WTC11 (cell line): Measurements from ENCODE around the gene RNF38. TPM values are rescaled to one million over a fixed set of nuclear protein-coding genes. Genes with fewer than 3 reads are reported as not detected.

Source experiments
- ATAC-seq: fragments of 200-7000 bp; cut with Tn5 transposase; 2 replicates; pipeline ENCODE4 v1.10.0; 2021; ENCODE audit warnings: mild to moderate bottlenecking, moderate library complexity
- CTCF ChIA-PET: fragments of 300-600 bp; sonication (Branson Sonifier 250); formaldehyde crosslinking; loops from one replicate; lab custom pipeline; 2021; ENCODE audit warnings: antibody characterized with exemption; lab: Charles Lee
- POLR2A ChIA-PET: fragments of 350-600 bp; sonication (Branson Sonifier 250); formaldehyde crosslinking; loops from one replicate; lab custom pipeline; 2021; ENCODE audit warnings: antibody characterized with exemption; lab: Charles Lee
- DNase-seq: peaks from one replicate; pipeline ENCODE4 v3.0.0; 2021; ENCODE audit warnings: low spot score
- H3K27ac Mint-ChIP-seq: 2 replicates; pipeline ENCODE4 v1.8.0; 2021; ENCODE audit warnings: mixed read lengths
- H3K27me3 Mint-ChIP-seq: 2 replicates; pipeline ENCODE4 v1.8.0; 2021; ENCODE audit warnings: low read depth, mild to moderate bottlenecking, moderate library complexity, mixed read lengths
- H3K36me3 Mint-ChIP-seq: 2 replicates; pipeline ENCODE4 v1.8.0; 2021; ENCODE audit warnings: mixed read lengths
- H3K4me1 Mint-ChIP-seq: 2 replicates; pipeline ENCODE4 v1.8.0; 2022; ENCODE audit warnings: mixed read lengths
- H3K4me3 Mint-ChIP-seq: 2 replicates; pipeline ENCODE4 v1.8.0; 2021; ENCODE audit warnings: mild to moderate bottlenecking, moderate library complexity, mixed read lengths
- H3K9me3 Mint-ChIP-seq: 2 replicates; pipeline ENCODE4 v1.8.0; 2021; ENCODE audit warnings: mixed read lengths
- FOXP1 ChIP-seq: sonication (generic); formaldehyde crosslinking; IDR thresholded peaks from 2 replicates; pipeline ENCODE4 v1.8.0; 2022; ENCODE audit warnings: missing genetic modification reagents, mild to moderate bottlenecking, moderate library complexity, borderline replicate concordance
- FOXP4 ChIP-seq: sonication (generic); formaldehyde crosslinking; IDR thresholded peaks from 2 replicates; pipeline ENCODE4 v1.8.0; 2022; ENCODE audit warnings: mild to moderate bottlenecking, missing genetic modification reagents
- MAX ChIP-seq: sonication (generic); formaldehyde crosslinking; IDR thresholded peaks from 2 replicates; pipeline ENCODE4 v1.8.0; 2022; ENCODE audit warnings: mild to moderate bottlenecking, missing genetic modification reagents
- MXD4 ChIP-seq: fragments of 250-450 bp; sonication (Bioruptor Pico); IDR thresholded peaks from 2 replicates; pipeline ENCODE4 v1.8.0; 2021; ENCODE audit warnings: mild to moderate bottlenecking, moderate library complexity, borderline replicate concordance
- MYBL2 ChIP-seq: sonication (generic); formaldehyde crosslinking; IDR thresholded peaks from 2 replicates; pipeline ENCODE4 v1.8.1; 2023; ENCODE audit warnings: mild to moderate bottlenecking, moderate library complexity, missing genetic modification reagents
- NFE2L1 ChIP-seq: sonication (generic); formaldehyde crosslinking; IDR thresholded peaks from 2 replicates; pipeline ENCODE4 v1.8.1; 2023; ENCODE audit warnings: missing genetic modification reagents
- NR2C2 ChIP-seq: sonication (generic); formaldehyde crosslinking; IDR thresholded peaks from 2 replicates; pipeline ENCODE4 v1.8.0; 2022; ENCODE audit warnings: mild to moderate bottlenecking, missing genetic modification reagents
- NR3C1 ChIP-seq: sonication (generic); formaldehyde crosslinking; conservative IDR thresholded peaks from 2 replicates; pipeline ENCODE4 v1.8.1; 2023; ENCODE audit warnings: low read depth, mild to moderate bottlenecking, missing genetic modification reagents
- SOX15 ChIP-seq: fragments of 250-450 bp; sonication (Bioruptor Pico); IDR thresholded peaks from 2 replicates; pipeline ENCODE4 v1.9.0; 2021; ENCODE audit warnings: mild to moderate bottlenecking
- TEAD4 ChIP-seq: sonication (generic); formaldehyde crosslinking; IDR thresholded peaks from 2 replicates; pipeline ENCODE4 v1.8.0; 2022; ENCODE audit warnings: mild to moderate bottlenecking, missing genetic modification reagents
- TP53 ChIP-seq: sonication (generic); formaldehyde crosslinking; IDR thresholded peaks from 2 replicates; pipeline ENCODE4 v1.8.1; 2023; ENCODE audit warnings: mild to moderate bottlenecking, missing genetic modification reagents
- ZNF121 ChIP-seq: sonication (generic); formaldehyde crosslinking; IDR thresholded peaks from 2 replicates; pipeline ENCODE4 v1.8.0; 2023; ENCODE audit warnings: missing genetic modification reagents
- ZNF138 ChIP-seq: sonication (generic); formaldehyde crosslinking; conservative IDR thresholded peaks from 2 replicates; pipeline ENCODE4 v1.8.1; 2022; ENCODE audit warnings: mild to moderate bottlenecking, moderate library complexity, missing genetic modification reagents
- ZNF232 ChIP-seq: sonication (generic); formaldehyde crosslinking; IDR thresholded peaks from 2 replicates; pipeline ENCODE4 v1.8.0; 2022; ENCODE audit warnings: mild to moderate bottlenecking, missing genetic modification reagents
- ZNF396 ChIP-seq: fragments of 250-450 bp; sonication (Bioruptor Pico); IDR thresholded peaks from 2 replicates; pipeline ENCODE4 v1.8.0; 2021; ENCODE audit warnings: mild to moderate bottlenecking, moderate library complexity, borderline replicate concordance
- ZNF416 ChIP-seq: fragments of 250-450 bp; sonication (Bioruptor Pico); IDR thresholded peaks from 2 replicates; pipeline ENCODE4 v1.9.0; 2021; ENCODE audit warnings: mild to moderate bottlenecking, inconsistent platforms
- total RNA-seq: library from RNA; stranded (reverse); gene quantifications from 3 replicates; pipeline ENCODE4 v1.2.3, GENCODE V29; 2021
- TF ChIP-seq, protein P1 (sequence below): sonication (generic); formaldehyde crosslinking; IDR thresholded peaks from 2 replicates; pipeline ENCODE4 v1.8.0; 2023; ENCODE audit warnings: missing genetic modification reagents, mild to moderate bottlenecking, borderline replicate concordance
- TF ChIP-seq, protein P2 (sequence below): sonication (generic); formaldehyde crosslinking; IDR thresholded peaks from 2 replicates; pipeline ENCODE4 v1.8.0; 2022; ENCODE audit warnings: mild to moderate bottlenecking, missing genetic modification reagents
- TF ChIP-seq, protein P3 (sequence below): sonication (generic); formaldehyde crosslinking; IDR thresholded peaks from 2 replicates; pipeline ENCODE4 v1.8.0; 2023; ENCODE audit warnings: missing genetic modification reagents

The RNF38 gene
- total RNA-seq, 1 experiment from 2014 or later, result 56.4 TPM

GRCh38 chr9:36441966-36442365 is 41.9 kb upstream of the RNF38 start (continued):
- TF ChIP-seq ZNF232 (no peak), ZNF138 (CRISPR knock-in tag) (no peak), MYBL2 (no peak), NFE2L1 (CRISPR knock-in tag) (no peak), SOX15 (CRISPR knock-in tag) (no peak)
- TF ChIP-seq, protein P1, sequence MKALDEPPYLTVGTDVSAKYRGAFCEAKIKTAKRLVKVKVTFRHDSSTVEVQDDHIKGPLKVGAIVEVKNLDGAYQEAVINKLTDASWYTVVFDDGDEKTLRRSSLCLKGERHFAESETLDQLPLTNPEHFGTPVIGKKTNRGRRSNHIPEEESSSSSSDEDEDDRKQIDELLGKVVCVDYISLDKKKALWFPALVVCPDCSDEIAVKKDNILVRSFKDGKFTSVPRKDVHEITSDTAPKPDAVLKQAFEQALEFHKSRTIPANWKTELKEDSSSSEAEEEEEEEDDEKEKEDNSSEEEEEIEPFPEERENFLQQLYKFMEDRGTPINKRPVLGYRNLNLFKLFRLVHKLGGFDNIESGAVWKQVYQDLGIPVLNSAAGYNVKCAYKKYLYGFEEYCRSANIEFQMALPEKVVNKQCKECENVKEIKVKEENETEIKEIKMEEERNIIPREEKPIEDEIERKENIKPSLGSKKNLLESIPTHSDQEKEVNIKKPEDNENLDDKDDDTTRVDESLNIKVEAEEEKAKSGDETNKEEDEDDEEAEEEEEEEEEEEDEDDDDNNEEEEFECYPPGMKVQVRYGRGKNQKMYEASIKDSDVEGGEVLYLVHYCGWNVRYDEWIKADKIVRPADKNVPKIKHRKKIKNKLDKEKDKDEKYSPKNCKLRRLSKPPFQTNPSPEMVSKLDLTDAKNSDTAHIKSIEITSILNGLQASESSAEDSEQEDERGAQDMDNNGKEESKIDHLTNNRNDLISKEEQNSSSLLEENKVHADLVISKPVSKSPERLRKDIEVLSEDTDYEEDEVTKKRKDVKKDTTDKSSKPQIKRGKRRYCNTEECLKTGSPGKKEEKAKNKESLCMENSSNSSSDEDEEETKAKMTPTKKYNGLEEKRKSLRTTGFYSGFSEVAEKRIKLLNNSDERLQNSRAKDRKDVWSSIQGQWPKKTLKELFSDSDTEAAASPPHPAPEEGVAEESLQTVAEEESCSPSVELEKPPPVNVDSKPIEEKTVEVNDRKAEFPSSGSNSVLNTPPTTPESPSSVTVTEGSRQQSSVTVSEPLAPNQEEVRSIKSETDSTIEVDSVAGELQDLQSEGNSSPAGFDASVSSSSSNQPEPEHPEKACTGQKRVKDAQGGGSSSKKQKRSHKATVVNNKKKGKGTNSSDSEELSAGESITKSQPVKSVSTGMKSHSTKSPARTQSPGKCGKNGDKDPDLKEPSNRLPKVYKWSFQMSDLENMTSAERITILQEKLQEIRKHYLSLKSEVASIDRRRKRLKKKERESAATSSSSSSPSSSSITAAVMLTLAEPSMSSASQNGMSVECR (CRISPR knock-in tag), result no peak

- H3K27me3 Mint-ChIP-seq, result no peaks in the 10 kb centered on the region
- POLR2A ChIA-PET, result interaction anchor here (0.7 to 1.0 kb wide), 2 partner anchors 31 to 66 kb away, joined by 3 read pairs; no protein-coding TSS in a partner anchor
- CTCF ChIA-PET, result interaction anchor here (0.5 to 4.2 kb wide), 4 partner anchors 11 to 471 kb away, joined by 3 to 48 read pairs (median 10); no protein-coding TSS in a partner anchor
These were observed 38.6 kb upstream of the RNF38 start for GRCh38 chr9:36438536-36439236.

More at GRCh38 chr9:36438536-36439236, 38.6 kb upstream of the RNF38 start:
- no peak overlapping the region for H3K4me3 Mint-ChIP-seq
- H3K9me3 Mint-ChIP-seq, result no peaks in the 10 kb centered on the region
- ATAC-seq (no peak), DNase-seq (no peak)
- H3K36me3 Mint-ChIP-seq, result no peaks in the 10 kb centered on the region
- peak overlapping the region; percentile 69 for H3K27ac Mint-ChIP-seq
- TF ChIP-seq TEAD4 (CRISPR knock-in tag), result no peak
- TF ChIP-seq MXD4, result no peak
- no peak for TF ChIP-seq MAX
- TF ChIP-seq NR3C1 (CRISPR knock-in tag), result no peak
- TF ChIP-seq ZNF121 (CRISPR knock-in tag), result no peak
- TF ChIP-seq, protein P2, sequence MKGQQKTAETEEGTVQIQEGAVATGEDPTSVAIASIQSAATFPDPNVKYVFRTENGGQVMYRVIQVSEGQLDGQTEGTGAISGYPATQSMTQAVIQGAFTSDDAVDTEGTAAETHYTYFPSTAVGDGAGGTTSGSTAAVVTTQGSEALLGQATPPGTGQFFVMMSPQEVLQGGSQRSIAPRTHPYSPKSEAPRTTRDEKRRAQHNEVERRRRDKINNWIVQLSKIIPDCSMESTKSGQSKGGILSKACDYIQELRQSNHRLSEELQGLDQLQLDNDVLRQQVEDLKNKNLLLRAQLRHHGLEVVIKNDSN, result no peak
- TF ChIP-seq FOXP4, result no peak
- no peak for TF ChIP-seq TP53 (CRISPR knock-in tag)
- no peak for TF ChIP-seq ZNF396 (CRISPR knock-in tag)
- TF ChIP-seq, protein P3, sequence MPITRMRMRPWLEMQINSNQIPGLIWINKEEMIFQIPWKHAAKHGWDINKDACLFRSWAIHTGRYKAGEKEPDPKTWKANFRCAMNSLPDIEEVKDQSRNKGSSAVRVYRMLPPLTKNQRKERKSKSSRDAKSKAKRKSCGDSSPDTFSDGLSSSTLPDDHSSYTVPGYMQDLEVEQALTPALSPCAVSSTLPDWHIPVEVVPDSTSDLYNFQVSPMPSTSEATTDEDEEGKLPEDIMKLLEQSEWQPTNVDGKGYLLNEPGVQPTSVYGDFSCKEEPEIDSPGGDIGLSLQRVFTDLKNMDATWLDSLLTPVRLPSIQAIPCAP (CRISPR knock-in tag), result no peak
- TF ChIP-seq NR2C2 (CRISPR knock-in tag), result no peak
- TF ChIP-seq FOXP1, result no peak
- TF ChIP-seq ZNF416 (CRISPR knock-in tag), result no peak
- TF ChIP-seq MYBL2, result no peak
- TF ChIP-seq, all 79 proteins: peak for 0
- peaks cover 52% of the 10 kb centered on the region for H3K4me1 Mint-ChIP-seq
